ENCODE data around the gene UNC119B.

Gene UNC119B

DNA sequence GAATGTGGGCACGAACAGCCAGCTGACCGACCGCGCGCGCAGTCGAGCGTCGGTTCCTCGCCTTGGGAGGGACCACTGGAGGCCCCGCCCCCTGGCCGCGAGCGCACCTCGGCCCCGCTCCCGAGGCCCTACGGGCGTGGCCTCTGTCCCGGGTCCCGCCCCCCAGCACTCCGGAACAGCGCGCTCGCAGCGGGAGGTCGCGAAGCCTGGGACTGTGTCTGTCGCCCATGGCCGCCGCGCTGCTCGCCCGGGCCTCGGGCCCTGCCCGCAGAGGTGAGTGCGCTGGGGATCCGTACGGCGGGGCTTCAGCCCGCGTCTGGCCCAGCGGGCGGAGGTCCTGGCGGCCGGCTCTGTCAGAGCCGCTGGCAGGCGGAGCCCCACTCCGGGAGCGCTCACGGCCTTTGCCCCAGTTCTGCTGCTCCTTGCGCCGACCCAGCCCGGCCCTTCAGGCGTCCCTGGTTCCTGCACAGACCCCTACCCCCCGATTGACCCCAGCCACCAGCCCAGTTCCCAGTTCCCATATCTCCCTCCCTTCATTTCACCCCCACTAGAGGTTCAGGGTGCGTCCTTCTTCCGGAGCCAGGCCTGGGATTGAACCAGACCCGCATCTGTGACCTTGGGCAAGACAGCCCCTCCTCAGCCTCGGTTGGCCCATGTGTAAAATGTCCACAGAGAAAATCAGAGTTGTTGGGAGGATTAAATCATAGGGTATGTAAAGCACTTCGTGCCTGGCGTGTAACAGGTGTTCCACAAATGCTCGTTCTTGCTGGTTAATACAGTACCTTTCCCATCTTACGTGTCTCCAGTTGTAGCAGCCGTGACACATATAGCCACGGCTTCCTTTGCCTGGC lies 15.6 kb downstream of the UNC119B start, which contains the start of gene ACADS:
ACADS (plus strand) TSS at position 168 of the 851 bp plus-strand sequence; CDS start at position 228, 60 bp downstream.
- TF ChIP-seq POLR2AphosphoS5 (IDR thresholded peaks at IDR 0.05; ENCODE audit: low read depth, low read length) (peak; percentile 76; the same call in 1 of the 2 replicates), TAF1 (IDR thresholded peaks at IDR 0.05; ENCODE audit: borderline replicate concordance, insufficient read depth, low read length) (no peak), SIN3A (IDR thresholded peaks at IDR 0.05; ENCODE audit: borderline replicate concordance, insufficient read depth, low read length) (no peak), FOXP2 (optimal IDR thresholded peaks at IDR 0.05; ENCODE audit: borderline replicate concordance, extremely low read depth, extremely low read length, insufficient read depth) (peak; percentile 63), REST (IDR thresholded peaks at IDR 0.05; ENCODE audit: insufficient read depth in 1 of 2, low read depth in 2 of 2, low read length in 2 of 2) (no peak)

DNA sequence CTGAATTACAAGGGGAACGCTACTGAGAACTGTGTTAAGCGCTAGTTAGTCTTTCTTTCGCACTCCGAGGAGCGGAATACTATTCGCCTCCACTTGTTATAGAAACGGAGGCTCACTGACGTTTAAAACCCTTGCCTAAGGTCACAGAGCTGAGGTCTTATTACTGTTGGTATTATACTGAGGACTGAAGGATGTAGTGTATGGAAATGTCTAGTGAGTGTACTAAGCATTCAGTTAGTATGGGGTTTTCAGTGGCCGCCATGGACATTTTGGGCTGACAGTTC lies 16.2 kb downstream of the UNC119B start:
- TF ChIP-seq TAF1 (IDR thresholded peaks at IDR 0.05; ENCODE audit: borderline replicate concordance, insufficient read depth, low read length) (no peak), POLR2AphosphoS5 (IDR thresholded peaks at IDR 0.05; ENCODE audit: low read depth, low read length) (no peak)

GRCh38 chr12:120726961-120727360 lies 16.7 kb downstream of the UNC119B start:
- TF ChIP-seq SIN3A (IDR thresholded peaks at IDR 0.05; ENCODE audit: borderline replicate concordance, insufficient read depth, low read length), result no peak
- no peak for TF ChIP-seq FOXP2 (optimal IDR thresholded peaks at IDR 0.05; ENCODE audit: borderline replicate concordance, extremely low read depth, extremely low read length, insufficient read depth)
- TF ChIP-seq TAF1 (IDR thresholded peaks at IDR 0.05; ENCODE audit: borderline replicate concordance, insufficient read depth, low read length), result no peak

- TF ChIP-seq POLR2AphosphoS5 (IDR thresholded peaks at IDR 0.05; ENCODE audit: low read depth, low read length) (no peak), TAF1 (IDR thresholded peaks at IDR 0.05; ENCODE audit: borderline replicate concordance, insufficient read depth, low read length) (no peak), SIN3A (IDR thresholded peaks at IDR 0.05; ENCODE audit: borderline replicate concordance, insufficient read depth, low read length) (no peak), REST (IDR thresholded peaks at IDR 0.05; ENCODE audit: insufficient read depth in 1 of 2, low read depth in 2 of 2, low read length in 2 of 2) (no peak), FOXP2 (optimal IDR thresholded peaks at IDR 0.05; ENCODE audit: borderline replicate concordance, extremely low read depth, extremely low read length, insufficient read depth) (no peak)
Measured at GRCh38 chr12:120733574-120733973, 23.3 kb downstream of the UNC119B start.

- TF ChIP-seq POLR2AphosphoS5 (IDR thresholded peaks at IDR 0.05; ENCODE audit: low read depth, low read length), result no peak
- TF ChIP-seq TAF1 (IDR thresholded peaks at IDR 0.05; ENCODE audit: borderline replicate concordance, insufficient read depth, low read length), result no peak
- no peak for TF ChIP-seq FOXP2 (optimal IDR thresholded peaks at IDR 0.05; ENCODE audit: borderline replicate concordance, extremely low read depth, extremely low read length, insufficient read depth)
- no peak for TF ChIP-seq REST (IDR thresholded peaks at IDR 0.05; ENCODE audit: insufficient read depth in 1 of 2, low read depth in 2 of 2, low read length in 2 of 2)
- no peak for TF ChIP-seq SIN3A (IDR thresholded peaks at IDR 0.05; ENCODE audit: borderline replicate concordance, insufficient read depth, low read length)
Measured at GRCh38 chr12:120734210-120734609, 24.0 kb downstream of the UNC119B start.

- TF ChIP-seq POLR2AphosphoS5 (IDR thresholded peaks at IDR 0.05; ENCODE audit: low read depth, low read length) (no peak), FOXP2 (optimal IDR thresholded peaks at IDR 0.05; ENCODE audit: borderline replicate concordance, extremely low read depth, extremely low read length, insufficient read depth) (no peak), SIN3A (IDR thresholded peaks at IDR 0.05; ENCODE audit: borderline replicate concordance, insufficient read depth, low read length) (no peak), TAF1 (IDR thresholded peaks at IDR 0.05; ENCODE audit: borderline replicate concordance, insufficient read depth, low read length) (no peak), REST (IDR thresholded peaks at IDR 0.05; ENCODE audit: insufficient read depth in 1 of 2, low read depth in 2 of 2, low read length in 2 of 2) (no peak)
Measured at GRCh38 chr12:120735181-120735580, 24.9 kb downstream of the UNC119B start.

Data from PFSK-1 (cell line).